HG02970 (cell line): ENCODE data around the gene WARS2.

ENCODE experiments used
- ATAC-seq: cut with Tn5 transposase; IDR thresholded peaks from one replicate; pipeline ENCODE4 v1.9.1; 2021; ENCODE audit warnings: mild to moderate bottlenecking, moderate library complexity, moderate number of reproducible peaks; ENCODE audit not compliant: unreplicated experiment, low FRiP score

The WARS2 gene

GRCh38 chr1:119086830-119087229 is 53.6 kb downstream of the WARS2 start:
- ATAC-seq = no peak

GRCh38 chr1:119084798-119085197 is 55.7 kb downstream of the WARS2 start:
- no peak for ATAC-seq

GRCh38 chr1:119083980-119084379 is 56.5 kb downstream of the WARS2 start:
- no peak for ATAC-seq

- no peak for ATAC-seq
Observed at GRCh38 chr1:119083479-119083878, 57.0 kb downstream of the WARS2 start.

GRCh38 chr1:119081700-119082099 is 58.8 kb downstream of the WARS2 start:
- no peak for ATAC-seq

- no peak for ATAC-seq
Observed at GRCh38 chr1:119081267-119081666, 59.2 kb downstream of the WARS2 start.

GRCh38 chr1:119080586-119080985 is 59.9 kb downstream of the WARS2 start:
- no peak for ATAC-seq

- ATAC-seq = no peak
Observed at GRCh38 chr1:119079881-119080280, 60.6 kb downstream of the WARS2 start.

GRCh38 chr1:119075614-119076013 is 64.8 kb downstream of the WARS2 start:
- no peak for ATAC-seq

GRCh38 chr1:119071321-119071720 is 69.1 kb downstream of the WARS2 start:
- no peak for ATAC-seq

GRCh38 chr1:119069682-119070081 is 70.8 kb downstream of the WARS2 start:
- ATAC-seq = no peak

GRCh38 chr1:119068427-119068826 is 72.0 kb downstream of the WARS2 start:
- ATAC-seq = no peak

- no peak for ATAC-seq
Observed at GRCh38 chr1:119061700-119062099, 78.8 kb downstream of the WARS2 start.

GRCh38 chr1:119055568-119055967 is 84.9 kb downstream of the WARS2 start:
- no peak for ATAC-seq

- no peak for ATAC-seq
Observed at GRCh38 chr1:119053917-119054316, 86.5 kb downstream of the WARS2 start.

- no peak for ATAC-seq
Observed at GRCh38 chr1:119052267-119052666, 88.2 kb downstream of the WARS2 start.

- ATAC-seq = no peak
Observed at GRCh38 chr1:119048624-119049404, 91.6 kb downstream of the WARS2 start.

- no peak for ATAC-seq
Observed at GRCh38 chr1:119046785-119047438, 93.5 kb downstream of the WARS2 start.

- ATAC-seq = no peak
Observed at GRCh38 chr1:119046429-119046784, 94.0 kb downstream of the WARS2 start.

GRCh38 chr1:119045096-119045746 is 95.2 kb downstream of the WARS2 start:
- ATAC-seq = no peak

GRCh38 chr1:119040906-119041305 is 99.5 kb downstream of the WARS2 start:
- ATAC-seq = no peak

- no peak for ATAC-seq
Observed at GRCh38 chr1:119040489-119040888, 100.0 kb downstream of the WARS2 start.
